Fibroblast of mammary gland (primary cell): ENCODE measurements around the gene LPIN2.
A peak's percentile ranks its signal among the peaks of the same experiment; 100 is the strongest.

ENCODE experiments used
- DNase-seq: peaks from one replicate; pipeline ENCODE4 v3.0.0-alpha.2; 2010; ENCODE audit warnings: low read depth
- H3K4me3 ChIP-seq: 2 replicates; pipeline ENCODE4 v1.5.1; 2011; ENCODE audit warnings: low read depth, mild to moderate bottlenecking, low read length, moderate library complexity; ENCODE audit not compliant: control insufficient read depth
- CTCF ChIP-seq: conservative IDR thresholded peaks from 2 replicates; pipeline ENCODE4 v1.5.1; 2011; ENCODE audit warnings: low read depth, low read length, inconsistent platforms; ENCODE audit not compliant: control insufficient read depth, insufficient read depth

Gene LPIN2

GRCh38 chr18:3057526-3057925 lies 44.6 kb upstream of the LPIN2 start:
- no peak for TF ChIP-seq CTCF

GRCh38 chr18:3056311-3056710 lies 43.4 kb upstream of the LPIN2 start:
- TF ChIP-seq CTCF, result no peak
- DNase-seq, result no peak
- no peak overlapping the region for H3K4me3 ChIP-seq

More at GRCh38 chr18:3057526-3057925, 44.6 kb upstream of the LPIN2 start:
- DNase-seq, result no peak
- no peak overlapping the region for H3K4me3 ChIP-seq

- TF ChIP-seq CTCF, result no peak
- H3K4me3 ChIP-seq, result no peak overlapping the region
- DNase-seq, result no peak
These were observed 42.9 kb upstream of the LPIN2 start for GRCh38 chr18:3055816-3056215.

GRCh38 chr18:3055186-3055728 lies 42.3 kb upstream of the LPIN2 start:
- H3K4me3 ChIP-seq, result no peak overlapping the region
- DNase-seq, result peak; percentile 35
- TF ChIP-seq CTCF, result no peak

GRCh38 chr18:3054780-3055179 lies 41.8 kb upstream of the LPIN2 start:
- no peak for TF ChIP-seq CTCF
- no peak for DNase-seq
- no peak overlapping the region for H3K4me3 ChIP-seq

- H3K4me3 ChIP-seq, result no peak overlapping the region
- no peak for TF ChIP-seq CTCF
- DNase-seq, result no peak
These were observed 41.3 kb upstream of the LPIN2 start for GRCh38 chr18:3054214-3054613.

- no peak for TF ChIP-seq CTCF
- no peak for DNase-seq
- H3K4me3 ChIP-seq, result no peak overlapping the region
These were observed 40.1 kb upstream of the LPIN2 start for GRCh38 chr18:3053081-3053480.
